Activated CD8-positive, alpha-beta memory T cell treated with anti-CD3 and anti-CD28 coated beads for 4 hours (primary cell): Measurements from ENCODE around the gene GHDC.

Source experiments
- DNase-seq, 2 donors: peaks; one replicate each; pipeline ENCODE4 v3.0.0-alpha.2; 2020; ENCODE audit warnings: low read depth in 2 of 2

The GHDC gene

GRCh38 chr17:42183741-42184711, 10.3 kb downstream of the GHDC start:
- DNase-seq = peak; percentile 35 to 37

GRCh38 chr17:42182927-42183734, 11.2 kb downstream of the GHDC start:
- DNase-seq = no peak

- no peak for DNase-seq
Measured at GRCh38 chr17:42181851-42182207, 12.5 kb downstream of the GHDC start.

- DNase-seq = peak; percentile 76 to 83
Measured at GRCh38 chr17:42180922-42181850, 13.1 kb downstream of the GHDC start, which contains the start of gene KCNH4. KCNH4 (minus strand) TSS chr17:42181142; CDS start chr17:42180945, 197 bp downstream.

GRCh38 chr17:42180411-42180921, 13.8 kb downstream of the GHDC start:
- DNase-seq = no peak

GRCh38 chr17:42179911-42180410, 14.3 kb downstream of the GHDC start:
- no peak for DNase-seq

GRCh38 chr17:42179335-42179734, 15.0 kb downstream of the GHDC start:
- no peak for DNase-seq

GRCh38 chr17:42178817-42179216, 15.5 kb downstream of the GHDC start:
- no peak for DNase-seq

- DNase-seq = no peak
Measured at GRCh38 chr17:42177684-42178083, 16.6 kb downstream of the GHDC start.

GRCh38 chr17:42174126-42174783, 20.0 kb downstream of the GHDC start:
- no peak for DNase-seq

- DNase-seq = no peak
Measured at GRCh38 chr17:42171831-42172230, 22.5 kb downstream of the GHDC start.

- DNase-seq = no peak
Measured at GRCh38 chr17:42169351-42169750, 24.9 kb downstream of the GHDC start.

GRCh38 chr17:42167807-42168206, 26.5 kb downstream of the GHDC start:
- no peak for DNase-seq

- DNase-seq = no peak
Measured at GRCh38 chr17:42166196-42166763, 28.0 kb downstream of the GHDC start.

GRCh38 chr17:42165751-42166150, 28.5 kb downstream of the GHDC start:
- no peak for DNase-seq

- DNase-seq = no peak
Measured at GRCh38 chr17:42163696-42164407, 30.4 kb downstream of the GHDC start.

- no peak for DNase-seq
Measured at GRCh38 chr17:42163113-42163512, 31.2 kb downstream of the GHDC start.

- DNase-seq = no peak
Measured at GRCh38 chr17:42160531-42160910, 33.8 kb downstream of the GHDC start.

GRCh38 chr17:42159796-42160530, 34.3 kb downstream of the GHDC start:
- no peak for DNase-seq
